Measurements from ENCODE around the gene ZNF763.
"Not testable (repeated sequence)": the region's sequence is repeated elsewhere in the genome, so short reads cannot be mapped to it uniquely, and the experiment has no call there.

Gene ZNF763

DNA sequence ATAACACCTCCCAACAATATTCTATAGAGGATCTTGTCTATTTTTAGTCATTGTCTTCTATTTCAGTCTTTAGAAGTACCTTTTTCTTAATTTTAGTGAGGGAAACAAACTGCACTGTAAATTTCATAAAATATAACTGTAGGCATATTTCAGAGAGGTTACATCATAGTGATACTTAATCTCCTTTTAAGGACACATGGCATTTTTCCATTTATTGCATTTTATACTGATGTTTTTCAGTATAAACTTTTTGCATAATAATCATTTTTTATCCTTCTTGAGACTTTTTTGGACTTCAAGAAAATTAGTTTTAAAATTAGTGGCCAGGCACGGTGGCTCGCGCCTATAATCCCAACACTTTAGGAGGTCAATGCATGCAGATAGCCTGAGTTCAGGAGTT lies 33.3 kb upstream of the ZNF763 start:
- TF ChIP-seq, protein P1, sequence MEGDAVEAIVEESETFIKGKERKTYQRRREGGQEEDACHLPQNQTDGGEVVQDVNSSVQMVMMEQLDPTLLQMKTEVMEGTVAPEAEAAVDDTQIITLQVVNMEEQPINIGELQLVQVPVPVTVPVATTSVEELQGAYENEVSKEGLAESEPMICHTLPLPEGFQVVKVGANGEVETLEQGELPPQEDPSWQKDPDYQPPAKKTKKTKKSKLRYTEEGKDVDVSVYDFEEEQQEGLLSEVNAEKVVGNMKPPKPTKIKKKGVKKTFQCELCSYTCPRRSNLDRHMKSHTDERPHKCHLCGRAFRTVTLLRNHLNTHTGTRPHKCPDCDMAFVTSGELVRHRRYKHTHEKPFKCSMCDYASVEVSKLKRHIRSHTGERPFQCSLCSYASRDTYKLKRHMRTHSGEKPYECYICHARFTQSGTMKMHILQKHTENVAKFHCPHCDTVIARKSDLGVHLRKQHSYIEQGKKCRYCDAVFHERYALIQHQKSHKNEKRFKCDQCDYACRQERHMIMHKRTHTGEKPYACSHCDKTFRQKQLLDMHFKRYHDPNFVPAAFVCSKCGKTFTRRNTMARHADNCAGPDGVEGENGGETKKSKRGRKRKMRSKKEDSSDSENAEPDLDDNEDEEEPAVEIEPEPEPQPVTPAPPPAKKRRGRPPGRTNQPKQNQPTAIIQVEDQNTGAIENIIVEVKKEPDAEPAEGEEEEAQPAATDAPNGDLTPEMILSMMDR (IDR thresholded peaks at IDR 0.05; ENCODE audit: control insufficient read depth, extremely low read depth, insufficient read depth), result no peak
- H3K4me3 ChIP-seq (ENCODE audit: low read depth, low read length), result no peak overlapping the region

GRCh38 chr19:11935829-11936228 lies 29.0 kb upstream of the ZNF763 start:
- not testable (repeated sequence) for DNase-seq (ENCODE audit: low read depth); H3K4me3 ChIP-seq (ENCODE audit: low read depth, low read length)

More for the DNA sequence above, 33.3 kb upstream of the ZNF763 start:
- DNase-seq (ENCODE audit: low read depth), result no peak

- DNase-seq (ENCODE audit: low read depth); H3K4me3 ChIP-seq (ENCODE audit: low read depth, low read length): not testable (repeated sequence)
These were observed 26.5 kb upstream of the ZNF763 start for GRCh38 chr19:11938383-11938782.

GRCh38 chr19:11941361-11941887 lies 23.4 kb upstream of the ZNF763 start:
- H3K4me3 ChIP-seq (ENCODE audit: low read depth, low read length); DNase-seq (ENCODE audit: low read depth): not testable (repeated sequence)

DNA sequence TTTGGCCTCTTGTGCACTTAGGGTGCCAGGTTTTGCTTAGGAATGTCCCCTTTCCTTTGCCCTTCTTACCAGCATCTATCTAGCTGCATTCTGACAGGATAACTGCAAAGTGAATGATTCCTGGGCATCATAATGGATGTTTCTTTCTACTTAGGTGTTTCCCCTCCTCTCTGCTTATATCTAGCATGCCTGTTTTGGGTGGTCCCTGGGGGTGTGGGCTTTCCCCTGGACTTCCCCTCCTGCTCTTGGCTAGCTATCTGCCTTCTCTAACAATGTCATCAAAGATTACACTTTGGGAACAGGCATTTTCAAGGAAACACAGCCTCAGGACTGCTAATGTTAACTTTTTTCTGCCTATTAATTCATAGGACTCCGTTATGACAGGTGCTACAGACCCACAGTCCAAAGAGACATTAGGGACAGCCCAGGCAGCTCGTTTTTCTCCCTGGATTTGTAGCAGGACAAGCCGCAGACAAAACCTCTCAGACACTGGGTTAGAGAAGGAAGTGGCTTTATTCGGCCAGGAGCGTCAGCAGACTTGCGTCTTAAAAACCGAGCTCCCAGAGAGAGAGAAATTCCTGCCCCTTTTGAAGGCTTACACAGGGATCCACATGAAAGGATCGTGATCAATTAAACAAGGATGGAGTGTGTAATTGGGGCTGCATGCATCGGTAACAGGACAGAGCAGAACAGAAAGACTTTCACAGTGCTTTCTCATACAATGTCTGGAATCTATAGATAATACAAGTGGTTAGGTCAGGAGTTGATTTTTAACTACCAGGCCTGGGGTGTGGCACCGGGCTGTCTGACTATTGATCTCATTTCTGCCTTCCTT lies 22.6 kb upstream of the ZNF763 start:
- DNase-seq (ENCODE audit: low read depth), result no peak
- no peak overlapping the region for H3K4me3 ChIP-seq (ENCODE audit: low read depth, low read length)
- TF ChIP-seq, protein P1 (IDR thresholded peaks at IDR 0.05; ENCODE audit: control insufficient read depth, extremely low read depth, insufficient read depth), result no peak

- TF ChIP-seq, protein P1 (IDR thresholded peaks at IDR 0.05; ENCODE audit: control insufficient read depth, extremely low read depth, insufficient read depth), result no peak
- H3K4me3 ChIP-seq (ENCODE audit: low read depth, low read length), result no peak overlapping the region
These were observed 22.1 kb upstream of the ZNF763 start for GRCh38 chr19:11942843-11943108.

DNA sequence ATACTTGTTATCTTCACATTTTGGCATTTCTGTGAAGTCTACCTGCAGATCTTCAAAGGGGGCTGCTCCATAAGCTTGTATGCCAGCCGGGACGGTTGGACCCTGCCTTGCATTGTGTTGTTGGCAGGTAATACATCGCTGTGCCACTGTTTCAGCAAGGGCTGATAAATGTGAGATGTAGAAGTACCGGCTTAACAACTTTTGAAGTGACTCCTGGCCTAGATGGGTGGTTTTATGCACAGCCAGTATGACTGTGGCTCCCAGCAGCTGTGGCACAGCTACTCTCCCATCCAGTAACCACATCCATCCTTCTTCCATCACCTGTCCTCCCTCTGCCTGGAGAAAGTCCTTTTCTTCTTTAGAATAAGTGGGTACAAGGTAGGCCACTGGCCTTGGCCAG lies 20.2 kb upstream of the ZNF763 start:
- TF ChIP-seq, protein P1 (IDR thresholded peaks at IDR 0.05; ENCODE audit: control insufficient read depth, extremely low read depth, insufficient read depth), result no peak
- DNase-seq (ENCODE audit: low read depth), result no peak
- no peak overlapping the region for H3K4me3 ChIP-seq (ENCODE audit: low read depth, low read length)

More at GRCh38 chr19:11942843-11943108, 22.1 kb upstream of the ZNF763 start:
- DNase-seq (ENCODE audit: low read depth), result no peak

GRCh38 chr19:11948646-11949045 lies 16.2 kb upstream of the ZNF763 start:
- H3K4me3 ChIP-seq (ENCODE audit: low read depth, low read length), result no peak overlapping the region
- DNase-seq (ENCODE audit: low read depth), result no peak
- TF ChIP-seq, protein P1 (IDR thresholded peaks at IDR 0.05; ENCODE audit: control insufficient read depth, extremely low read depth, insufficient read depth), result no peak

Measured in LNCaP clone FGC (cell line).